ENCODE data around the gene ERGIC1.

- TF ChIP-seq CTCF (IDR thresholded peaks at IDR 0.05) (no peak), POLR2A (IDR thresholded peaks at IDR 0.05) (no peak), POLR2AphosphoS5 (IDR thresholded peaks at IDR 0.05) (no peak), EP300 (IDR thresholded peaks at IDR 0.05) (no peak)
Measured at GRCh38 chr5:172862165-172862801, 28.2 kb downstream of the ERGIC1 start.

Data from stomach (tissue), 4 donors.